AML-193 (cell line): ENCODE measurements around the gene CRCP.

Source experiments
- DNase-seq, 2 experiments: peaks; one replicate each; lab custom pipeline; 2025; lab: John Stamatoyannopoulos, UW

The CRCP gene

GRCh38 chr7:66189695-66190503, 75.3 kb downstream of the CRCP start:
- DNase-seq: no peak

DNA sequence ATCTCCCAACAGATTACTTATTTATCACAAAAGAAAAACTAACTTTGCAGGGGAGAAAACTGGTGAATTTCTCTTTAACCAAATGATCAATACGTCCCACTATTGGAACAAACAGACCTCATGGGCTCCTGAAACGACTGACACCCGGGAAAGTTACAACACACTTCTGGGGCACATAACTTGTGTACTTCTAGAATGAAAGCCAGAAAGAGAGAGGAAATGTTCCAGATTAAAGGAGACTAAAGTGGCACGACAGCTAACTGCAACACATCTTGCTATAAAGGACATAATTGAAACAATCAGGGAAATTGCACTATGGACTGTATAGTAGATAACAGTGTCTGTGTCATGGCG, 75.8 kb downstream of the CRCP start:
- DNase-seq: no peak

DNA sequence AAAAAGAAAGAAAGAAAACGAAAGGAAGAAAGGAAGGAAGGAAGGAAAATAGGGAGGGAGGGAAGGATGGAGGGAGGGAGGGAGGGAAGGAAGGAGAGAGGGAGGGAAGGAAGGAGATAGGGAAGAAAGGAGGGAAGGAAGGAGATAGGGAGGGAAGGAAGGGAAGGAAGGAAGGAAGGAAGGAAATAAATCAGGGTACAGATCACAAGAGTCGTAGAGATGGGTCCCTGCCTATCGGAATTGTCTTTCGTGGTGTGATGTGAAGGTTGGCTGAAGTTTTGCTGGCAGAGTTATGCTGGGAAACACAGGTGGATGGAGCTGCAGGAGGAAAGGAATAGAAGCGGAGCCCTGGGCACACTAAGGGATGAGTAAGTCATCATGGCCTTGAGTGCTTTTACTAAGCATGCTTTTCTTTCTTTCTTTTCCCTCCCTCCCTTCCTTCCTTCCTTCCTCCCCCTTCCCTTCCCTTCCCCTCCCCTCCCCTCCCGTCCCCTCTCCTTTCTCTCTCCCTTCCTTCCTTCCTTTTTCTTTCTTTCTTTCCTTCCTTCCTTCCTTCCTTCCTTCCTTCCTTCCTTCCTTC, 78.6 kb downstream of the CRCP start:
- no peak for DNase-seq

GRCh38 chr7:66198469-66198868, 83.8 kb downstream of the CRCP start:
- DNase-seq: no peak

GRCh38 chr7:66198956-66199355, 84.3 kb downstream of the CRCP start:
- DNase-seq: no peak

DNA sequence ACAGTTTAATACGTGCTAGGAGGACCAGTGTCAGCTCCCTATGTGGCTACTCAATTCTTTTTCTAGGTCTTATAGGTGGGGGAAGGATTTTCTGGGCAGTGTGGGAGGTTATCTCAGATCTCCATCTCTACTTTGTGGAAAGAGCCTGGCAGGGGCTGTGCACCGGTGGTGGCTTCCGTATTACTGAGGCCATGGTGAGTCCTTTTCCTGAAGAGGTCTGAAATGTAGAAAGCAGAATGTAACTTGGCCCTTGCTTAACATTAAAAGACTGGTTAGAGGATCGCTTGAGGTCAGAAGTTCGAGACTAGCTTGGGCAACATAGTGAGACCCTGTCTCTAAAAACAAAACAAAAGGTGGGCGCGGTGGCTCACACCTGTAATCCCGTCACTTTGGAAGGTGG, 87.8 kb downstream of the CRCP start:
- no peak for DNase-seq
